NCI-H2171 (cell line): Measurements from ENCODE around the gene TPGS1.

Experiments used
- DNase-seq: peaks from one replicate; lab custom pipeline; 2025; lab: John Stamatoyannopoulos, UW

TPGS1 gene

GRCh38 chr19:495402-496111 is 11.7 kb upstream of the TPGS1 start:
- DNase-seq, result no peak

GRCh38 chr19:496112-496665 is 11.1 kb upstream of the TPGS1 start, which contains the start of gene MADCAM1:
Gene MADCAM1 (plus strand): TSS chr19:496486. CDS start chr19:496500, 14 bp downstream.
- no peak for DNase-seq

DNA sequence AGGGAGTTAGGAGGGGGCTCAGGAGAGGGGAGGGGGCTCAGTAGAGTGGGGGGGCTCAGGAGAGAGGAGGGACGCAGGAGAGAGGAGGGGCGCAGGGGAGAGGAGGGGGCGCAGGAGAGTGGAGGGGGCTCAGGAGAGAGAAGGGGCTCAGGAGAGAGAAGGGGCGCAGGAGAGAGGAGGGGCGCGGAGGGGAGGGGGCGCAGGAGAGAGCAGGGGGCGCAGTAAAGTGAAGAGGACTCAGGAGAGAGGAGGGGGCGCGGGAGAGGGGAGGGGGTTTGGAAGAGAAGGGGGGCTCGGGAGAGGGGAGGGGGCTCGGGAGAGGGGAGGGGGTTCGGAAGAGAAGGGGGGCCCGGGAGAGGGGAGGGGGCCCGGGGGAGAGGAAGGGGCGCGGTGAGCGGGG is 10.3 kb upstream of the TPGS1 start:
- no peak for DNase-seq

DNA sequence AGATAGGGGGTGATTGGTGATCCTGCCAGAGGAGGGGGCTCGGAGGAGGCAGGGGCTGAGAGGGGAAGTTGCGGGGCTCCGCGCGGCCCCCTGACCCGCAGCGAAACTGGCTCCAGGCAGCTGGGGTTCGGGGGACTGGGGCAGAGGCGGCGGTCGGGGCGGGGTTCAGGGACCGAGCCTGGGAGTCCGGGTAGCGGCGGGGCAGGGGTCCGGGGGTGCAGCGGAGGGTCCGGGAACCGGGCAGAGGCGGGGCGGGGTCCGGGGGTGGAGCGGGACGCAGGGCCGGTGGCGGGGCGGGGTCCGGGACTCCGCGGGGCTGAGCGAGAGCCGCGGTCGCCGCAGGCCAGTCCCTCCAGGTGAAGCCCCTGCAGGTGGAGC is 9.8 kb upstream of the TPGS1 start:
- no peak for DNase-seq

GRCh38 chr19:497869-498510 is 9.3 kb upstream of the TPGS1 start:
- DNase-seq, result no peak

- no peak for DNase-seq
These were observed 8.8 kb upstream of the TPGS1 start for GRCh38 chr19:498511-498891.

- no peak for DNase-seq
These were observed 8.2 kb upstream of the TPGS1 start for GRCh38 chr19:498977-499623.

GRCh38 chr19:501646-502045 is 5.7 kb upstream of the TPGS1 start:
- DNase-seq, result no peak

GRCh38 chr19:504616-505015 is 2.7 kb upstream of the TPGS1 start:
- DNase-seq, result no peak

- peak; percentile 100 for DNase-seq
These were observed 652 bp upstream of the TPGS1 start for GRCh38 chr19:506404-507285.

DNA sequence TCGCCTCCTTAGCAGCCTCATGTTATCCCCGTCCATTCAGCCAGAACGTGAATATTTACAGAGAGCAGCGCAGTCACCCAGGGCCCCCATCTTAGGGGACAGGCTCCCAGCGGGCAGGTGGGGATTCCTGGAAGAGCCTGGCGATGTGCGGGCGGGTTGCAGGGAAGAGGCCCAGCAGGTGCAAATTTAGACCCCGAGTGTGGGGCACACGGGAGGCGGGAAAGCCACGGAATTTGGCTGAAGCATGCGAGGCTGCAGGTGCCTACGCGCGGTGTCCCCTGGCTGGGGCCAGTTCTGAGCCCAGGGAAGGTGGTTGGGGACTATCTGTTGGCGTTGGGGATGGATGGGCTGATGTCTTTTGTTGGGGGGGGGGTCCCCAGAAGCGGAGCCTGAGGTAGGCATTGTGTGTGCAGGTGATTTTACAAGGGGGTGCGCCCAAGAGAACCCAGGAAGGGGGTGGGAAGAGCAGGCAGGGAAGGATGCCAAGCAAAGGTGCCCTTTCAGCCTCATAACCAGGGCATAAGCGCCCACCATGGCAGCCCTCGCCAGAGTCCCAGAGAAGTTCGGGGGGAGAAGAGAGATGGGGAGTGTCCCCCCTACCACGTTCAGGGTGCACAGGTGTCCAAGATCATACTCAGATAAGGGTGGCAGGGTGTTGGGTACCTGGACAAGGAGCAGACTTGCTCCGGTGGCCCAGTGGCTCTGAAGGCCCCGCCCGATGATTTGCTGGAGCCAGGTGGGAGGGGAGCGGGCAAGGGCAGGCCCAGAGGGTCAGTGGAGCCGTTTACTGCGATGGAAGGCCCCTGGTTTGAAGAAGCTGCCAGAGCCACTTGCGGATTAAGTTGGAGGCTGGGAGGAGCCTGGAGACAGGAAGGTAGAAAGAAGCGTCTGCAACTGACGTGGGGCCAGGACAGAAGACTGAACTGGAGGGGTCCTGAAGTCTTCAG is 1.2 kb downstream of the TPGS1 start:
- no peak for DNase-seq

DNA sequence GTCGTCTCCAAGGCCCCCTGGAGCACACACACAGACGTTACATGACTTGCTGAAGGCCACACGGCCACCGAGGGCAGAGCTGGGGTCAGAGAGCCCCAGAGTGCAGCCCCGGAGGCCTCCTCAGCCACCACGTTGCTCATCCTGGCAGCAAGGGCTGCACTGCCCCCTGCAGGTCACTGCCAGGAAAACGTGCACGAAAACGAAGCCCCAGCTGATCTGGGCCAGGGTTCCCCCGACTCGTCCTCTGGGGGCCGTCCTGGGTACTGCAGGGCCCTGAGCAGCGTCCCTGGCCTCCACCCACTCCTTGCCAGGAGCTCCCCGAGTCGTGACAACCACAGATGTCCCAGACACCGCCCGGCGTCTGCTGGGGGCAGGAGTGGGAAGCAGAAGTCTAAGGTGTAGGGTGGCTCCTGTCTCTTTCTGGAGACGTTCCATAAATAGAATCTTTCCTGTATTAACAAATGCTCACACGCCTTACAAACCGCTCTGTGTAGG is 3.4 kb downstream of the TPGS1 start:
- peak; percentile 83 for DNase-seq

DNA sequence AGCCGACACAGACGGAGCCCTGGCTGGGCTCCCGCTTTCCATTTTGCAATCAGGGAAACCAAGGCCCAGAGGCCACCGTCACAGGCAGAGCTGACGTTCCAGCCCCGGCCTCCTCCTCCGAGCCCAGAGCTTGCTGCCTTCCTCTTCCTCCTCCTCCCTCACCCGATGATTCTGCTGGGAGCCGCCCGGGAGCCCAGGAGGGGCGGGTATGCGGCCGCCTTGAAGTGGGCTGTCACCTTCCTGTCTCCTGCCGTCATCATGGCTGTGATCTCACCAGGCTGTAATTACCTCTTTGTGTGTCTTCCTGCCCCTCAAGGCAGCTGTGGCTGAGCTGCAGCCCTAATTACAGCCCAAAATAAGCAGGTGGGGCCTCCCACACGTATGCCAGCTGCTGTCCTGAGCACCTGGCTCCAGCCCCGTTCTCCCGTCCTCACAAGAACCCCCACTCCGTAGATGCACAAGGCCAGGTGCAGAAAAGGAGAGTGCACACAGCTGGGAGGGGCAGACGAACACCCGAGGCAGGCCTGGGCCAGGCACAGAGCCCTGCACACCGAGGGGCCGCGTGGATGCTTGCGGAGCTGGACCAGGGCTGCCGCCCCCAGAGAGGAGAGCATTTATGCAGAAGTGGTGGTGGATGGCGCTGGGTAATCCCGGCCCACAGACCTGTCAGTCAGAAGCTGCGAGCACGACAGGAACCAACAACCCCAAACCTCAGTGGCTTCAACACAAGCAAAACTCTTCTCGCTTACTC is 4.0 kb downstream of the TPGS1 start:
- DNase-seq, result peak; percentile 85

- no peak for DNase-seq
These were observed 5.5 kb downstream of the TPGS1 start for GRCh38 chr19:512547-513365.

DNA sequence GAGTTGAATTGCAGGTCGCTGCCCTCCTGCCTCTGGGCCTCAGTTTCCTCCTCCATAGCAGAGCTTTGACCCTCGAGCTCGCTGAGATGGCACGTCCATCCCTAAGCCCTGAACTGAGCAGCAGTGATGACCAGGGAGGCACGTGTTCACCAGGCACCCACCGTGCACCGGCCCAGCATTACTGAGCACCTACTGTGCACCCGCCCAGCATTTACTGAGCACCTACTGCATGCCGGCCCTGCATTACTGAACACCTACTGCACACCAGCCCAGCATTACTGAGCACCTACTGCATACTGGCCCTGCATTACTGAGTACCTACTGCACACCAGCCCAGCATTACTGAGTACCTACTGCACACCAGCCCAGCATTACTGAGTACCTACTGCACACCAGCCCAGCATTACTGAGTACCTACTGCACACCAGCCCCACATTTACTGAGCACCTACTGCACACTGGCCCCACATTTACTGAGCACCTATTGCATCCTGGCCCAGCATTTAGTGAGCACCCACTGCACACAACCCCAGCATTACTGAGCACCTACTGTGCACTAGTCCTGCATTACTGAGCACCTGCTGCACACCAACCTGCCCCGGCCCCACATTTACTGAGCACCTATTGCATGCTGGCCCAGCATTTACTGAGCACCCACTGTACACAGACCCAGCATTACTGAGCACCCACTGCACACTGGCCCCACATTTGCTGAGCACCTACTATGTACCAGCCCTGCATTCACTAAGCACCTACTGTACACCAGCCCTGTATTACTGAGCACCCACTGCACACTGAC is 6.3 kb downstream of the TPGS1 start:
- DNase-seq, result no peak

GRCh38 chr19:514166-514663 is 6.9 kb downstream of the TPGS1 start:
- no peak for DNase-seq

- no peak for DNase-seq
These were observed 10.7 kb downstream of the TPGS1 start for GRCh38 chr19:517721-518597.
